CD8-positive, alpha-beta memory T cell (primary cell): Measurements from ENCODE around the gene ZFAND6. TPM values are rescaled to one million over a fixed set of nuclear protein-coding genes. Genes with fewer than 3 reads are reported as not detected.
A peak's percentile ranks its signal among the peaks of the same experiment; 100 is the strongest.

ENCODE experiments used
- CTCF ChIA-PET: fragments of 350-600 bp; sonication (Branson Sonifier 250); formaldehyde crosslinking; loops from one replicate; lab custom pipeline; 2021; ENCODE audit warnings: antibody characterized with exemption; lab: Charles Lee
- POLR2A ChIA-PET: fragments of 350-600 bp; sonication (Branson Sonifier 250); formaldehyde crosslinking; loops from one replicate; lab custom pipeline; 2021; ENCODE audit warnings: antibody characterized with exemption; lab: Charles Lee
- DNase-seq, 5 donors: peaks; one replicate each; pipeline versions ENCODE4 v3.0.0 to v3.0.0-alpha.2; 2020 to 2022; ENCODE audit warnings: mixed read lengths in 1 of 5
- H3K27ac ChIP-seq: one replicate; pipeline ENCODE4 v1.7.0; 2013; ENCODE audit warnings: low read depth, mild to moderate bottlenecking, low read length, moderate library complexity
- H3K27me3 ChIP-seq: 2 replicates; pipeline ENCODE4 v1.7.0; 2013; ENCODE audit warnings: low read length, mild to moderate bottlenecking; ENCODE audit not compliant: insufficient read depth, poor library complexity, severe bottlenecking
- H3K36me3 ChIP-seq: 2 replicates; pipeline ENCODE4 v1.7.0; 2013; ENCODE audit warnings: mild to moderate bottlenecking, low read length, moderate library complexity; ENCODE audit not compliant: insufficient read depth
- H3K4me1 ChIP-seq: 2 replicates; pipeline ENCODE4 v1.7.0; 2013; ENCODE audit warnings: mild to moderate bottlenecking, low read length, moderate library complexity; ENCODE audit not compliant: insufficient read depth
- H3K4me3 ChIP-seq: 2 replicates; pipeline ENCODE4 v1.7.0; 2013; ENCODE audit warnings: mild to moderate bottlenecking, low read length
- H3K9me3 ChIP-seq: 2 replicates; pipeline ENCODE4 v1.7.0; 2013; ENCODE audit warnings: mild to moderate bottlenecking, low read length
- H3K27ac Mint-ChIP-seq, 8 donors: one replicate each; pipeline ENCODE4 v1.8.0; 2020 to 2021; ENCODE audit warnings: mixed read lengths in 8 of 8, mild to moderate bottlenecking in 6 of 8, inconsistent platforms in 3 of 8, moderate library complexity in 3 of 8
- H3K27me3 Mint-ChIP-seq, 2 donors: one replicate each; pipeline ENCODE4 v1.8.0; 2020 to 2021; ENCODE audit warnings: mixed read lengths in 2 of 2, mild to moderate bottlenecking in 1 of 2, moderate library complexity in 1 of 2
- H3K36me3 Mint-ChIP-seq, 3 donors: one replicate each; pipeline ENCODE4 v1.8.0; 2020 to 2021; ENCODE audit warnings: mixed read lengths in 3 of 3, inconsistent platforms in 1 of 3, mild to moderate bottlenecking in 1 of 3
- H3K4me1 Mint-ChIP-seq, 3 donors: one replicate each; pipeline ENCODE4 v1.8.0; 2020 to 2021; ENCODE audit warnings: mixed read lengths in 3 of 3, inconsistent platforms in 1 of 3, mild to moderate bottlenecking in 1 of 3
- H3K4me3 Mint-ChIP-seq, 7 donors: one replicate each; pipeline ENCODE4 v1.8.0; 2020 to 2021; ENCODE audit warnings: mixed read lengths in 7 of 7, mild to moderate bottlenecking in 6 of 7, moderate library complexity in 4 of 7, inconsistent platforms in 2 of 7
- H3K9me3 Mint-ChIP-seq, 5 donors: one replicate each; pipeline ENCODE4 v1.8.0; 2020 to 2022; ENCODE audit warnings: mixed read lengths in 5 of 5, mild to moderate bottlenecking in 3 of 5, moderate library complexity in 2 of 5, inconsistent platforms in 1 of 5
- polyA plus RNA-seq: library from polyadenylated mRNA; unstranded; fragments of 300-500 nt; fragmentation: Illumina TruSeq; gene quantifications from one replicate; pipeline ENCODE4 v1.2.3, GENCODE V29; 2021
- total RNA-seq, 2 experiments: library from RNA; stranded (reverse); gene quantifications; one replicate each; pipeline ENCODE4 v1.2.3, GENCODE V29; 2021

The ZFAND6 gene
- total and polyA plus RNA-seq, 3 experiments from 2014 or later, result 27.5 to 111 (median 28.6) TPM

DNA sequence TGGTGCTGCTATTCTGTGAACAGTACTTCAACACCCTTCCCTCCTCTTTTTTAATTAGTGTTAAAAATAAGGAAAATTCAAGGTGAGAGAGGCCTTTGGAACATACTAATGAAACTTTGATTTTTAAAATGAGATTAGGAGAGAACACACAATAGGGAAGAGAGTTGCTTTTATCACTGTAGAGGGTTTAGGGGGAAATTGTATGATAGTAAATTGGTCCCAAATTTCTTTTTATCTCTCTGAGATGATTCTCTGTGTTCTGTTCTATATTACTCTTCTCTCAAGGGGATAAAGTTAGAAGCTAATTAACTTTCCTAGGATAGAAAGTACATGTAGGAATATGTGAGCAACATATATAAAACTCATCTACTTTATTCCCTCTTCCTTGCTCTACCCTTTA lies 40.8 kb downstream of the ZFAND6 start:
- ChIA-PET CTCF (no interaction called here), POLR2A (no interaction called here)
- H3K36me3 Mint-ChIP-seq, result peaks cover 0 to 25% (median 9%) of the 10 kb centered on the region in 3 donors
- Histone ChIP-seq H3K4me3 (no peak overlapping the region), H3K36me3 (no peaks in the 10 kb centered on the region), H3K9me3 (no peaks in the 10 kb centered on the region), H3K27ac (no peak overlapping the region), H3K4me1 (peaks cover 8% of the 10 kb centered on the region), H3K27me3 (no peaks in the 10 kb centered on the region)
- H3K27me3 Mint-ChIP-seq, result no peaks in the 10 kb centered on the region
- no peak for DNase-seq
- no peak overlapping the region for H3K4me3 Mint-ChIP-seq
- H3K4me1 Mint-ChIP-seq, result peaks cover 28 to 69% (median 56%) of the 10 kb centered on the region in 3 donors
- peak overlapping the region in 1 of 8 donors; percentile 6 for H3K27ac Mint-ChIP-seq
- H3K9me3 Mint-ChIP-seq, result no peaks in the 10 kb centered on the region

DNA sequence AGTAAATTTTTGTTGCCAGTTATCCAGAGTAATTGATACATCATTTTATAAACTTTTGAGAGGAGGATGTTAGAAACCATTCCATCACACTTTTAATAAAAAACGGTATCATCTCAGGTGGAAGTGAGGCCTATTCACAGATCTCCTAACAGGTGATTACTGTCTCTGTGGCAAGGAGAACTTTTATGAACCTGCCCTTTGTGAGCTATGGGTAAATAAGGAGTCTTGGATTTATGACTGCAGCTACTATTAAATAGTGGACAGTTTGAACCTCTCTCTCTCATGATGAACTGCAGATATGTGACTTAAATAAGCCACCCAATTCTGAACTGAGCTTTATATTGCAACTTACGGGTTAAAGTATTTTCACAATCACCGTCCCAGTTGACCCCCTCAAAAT lies 45.7 kb downstream of the ZFAND6 start:
- no peaks in the 10 kb centered on the region for H3K27me3 Mint-ChIP-seq
- Histone ChIP-seq H3K36me3 (no peaks in the 10 kb centered on the region), H3K27me3 (no peaks in the 10 kb centered on the region), H3K9me3 (no peaks in the 10 kb centered on the region), H3K27ac (no peak overlapping the region), H3K4me1 (peaks cover 15% of the 10 kb centered on the region), H3K4me3 (no peak overlapping the region)
- no peak for DNase-seq
- H3K27ac Mint-ChIP-seq, result peak overlapping the region in 1 of 8 donors; percentile 25
- ChIA-PET POLR2A (no interaction called here), CTCF (no interaction called here)
- H3K4me3 Mint-ChIP-seq, result peak overlapping the region in 1 of 7 donors; percentile 37
- no peaks in the 10 kb centered on the region for H3K9me3 Mint-ChIP-seq
- peaks cover 35 to 79% (median 64%) of the 10 kb centered on the region in 3 donors for H3K4me1 Mint-ChIP-seq
- peaks cover 0 to 21% (median 5%) of the 10 kb centered on the region in 3 donors for H3K36me3 Mint-ChIP-seq

DNA sequence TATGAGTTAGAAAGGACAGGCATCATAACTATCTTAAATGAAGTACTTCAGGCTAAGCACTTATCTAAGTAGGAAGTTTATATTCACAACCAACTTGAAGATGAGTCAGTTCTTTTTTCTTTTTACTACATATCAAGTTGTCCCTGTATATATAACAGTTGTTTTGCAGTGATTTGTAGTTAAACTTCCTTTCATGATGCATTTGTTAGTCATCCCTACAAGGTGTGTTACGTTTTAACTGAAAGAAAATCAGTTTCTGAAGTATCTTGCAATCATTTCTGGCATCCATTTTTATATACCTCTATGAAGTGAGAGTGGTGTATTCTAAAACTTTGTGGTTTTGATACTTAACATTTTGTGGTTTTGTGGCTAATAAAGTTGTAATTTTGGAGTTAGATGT lies 46.1 kb downstream of the ZFAND6 start:
- no peak for DNase-seq
- Mint-ChIP-seq H3K27ac (peak overlapping the region in 1 of 8 donors; percentile 25), H3K4me1 (peaks cover 35 to 79% (median 64%) of the 10 kb centered on the region in 3 donors), H3K4me3 (peak overlapping the region in 1 of 7 donors; percentile 50), H3K9me3 (no peaks in the 10 kb centered on the region), H3K27me3 (no peaks in the 10 kb centered on the region), H3K36me3 (peaks cover 0 to 20% (median 5%) of the 10 kb centered on the region in 3 donors)
- POLR2A ChIA-PET, result no interaction called here
- Histone ChIP-seq H3K4me1 (peaks cover 15% of the 10 kb centered on the region), H3K27ac (no peak overlapping the region), H3K4me3 (no peak overlapping the region), H3K36me3 (no peaks in the 10 kb centered on the region), H3K9me3 (no peaks in the 10 kb centered on the region), H3K27me3 (no peaks in the 10 kb centered on the region)
- CTCF ChIA-PET, result no interaction called here

- ChIA-PET CTCF (no interaction called here), POLR2A (no interaction called here)
- no peaks in the 10 kb centered on the region for H3K27me3 ChIP-seq
- H3K9me3 ChIP-seq, result no peaks in the 10 kb centered on the region
- no peaks in the 10 kb centered on the region for H3K9me3 Mint-ChIP-seq
- H3K36me3 Mint-ChIP-seq, result peaks cover 0 to 17% (median 5%) of the 10 kb centered on the region in 3 donors
- no peaks in the 10 kb centered on the region for H3K27me3 Mint-ChIP-seq
- H3K36me3 ChIP-seq, result no peaks in the 10 kb centered on the region
- no peak overlapping the region for H3K27ac ChIP-seq
- no peak for DNase-seq
- H3K4me3 Mint-ChIP-seq, result peak overlapping the region in 1 of 7 donors; percentile 50
- peaks cover 35 to 81% (median 62%) of the 10 kb centered on the region in 3 donors for H3K4me1 Mint-ChIP-seq
- no peak overlapping the region for H3K27ac Mint-ChIP-seq
- peaks cover 15% of the 10 kb centered on the region for H3K4me1 ChIP-seq
- H3K4me3 ChIP-seq, result no peak overlapping the region
Observed at GRCh38 chr15:80106051-80106450, 46.6 kb downstream of the ZFAND6 start.

- Histone ChIP-seq H3K4me3 (no peak overlapping the region), H3K36me3 (no peaks in the 10 kb centered on the region), H3K27ac (no peak overlapping the region), H3K27me3 (no peaks in the 10 kb centered on the region), H3K9me3 (no peaks in the 10 kb centered on the region), H3K4me1 (peaks cover 15% of the 10 kb centered on the region)
- Mint-ChIP-seq H3K36me3 (peaks cover 0 to 17% (median 3%) of the 10 kb centered on the region in 3 donors), H3K27ac (no peak overlapping the region), H3K4me3 (no peak overlapping the region), H3K4me1 (peaks cover 33 to 81% (median 63%) of the 10 kb centered on the region in 3 donors), H3K27me3 (no peaks in the 10 kb centered on the region), H3K9me3 (no peaks in the 10 kb centered on the region)
- CTCF ChIA-PET, result no interaction called here
- DNase-seq, result no peak
- POLR2A ChIA-PET, result no interaction called here
Observed at GRCh38 chr15:80107204-80107603, 47.7 kb downstream of the ZFAND6 start.

DNA sequence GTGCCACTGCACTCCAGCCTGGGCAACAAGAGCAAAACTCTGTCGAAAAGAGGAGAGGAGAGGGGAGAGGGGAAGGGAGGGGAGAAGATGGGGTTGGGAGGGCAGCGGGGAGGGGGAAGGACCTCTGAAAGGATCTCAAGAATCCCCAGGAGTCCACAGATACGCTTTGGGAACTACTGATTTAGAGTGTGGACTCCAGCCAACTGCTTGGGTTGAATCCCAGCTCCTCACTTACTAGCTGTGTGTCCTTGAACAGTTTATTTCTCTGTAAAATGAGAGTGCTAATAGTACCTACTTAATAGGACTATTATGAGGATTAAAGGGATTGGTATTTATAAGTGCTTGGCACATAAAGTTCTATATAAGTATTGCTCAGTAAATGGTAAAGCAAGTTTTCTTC lies 48.3 kb downstream of the ZFAND6 start:
- Mint-ChIP-seq H3K9me3 (no peaks in the 10 kb centered on the region), H3K36me3 (peaks cover 0 to 13% (median 3%) of the 10 kb centered on the region in 3 donors), H3K27me3 (no peaks in the 10 kb centered on the region), H3K4me1 (peaks cover 30 to 80% (median 62%) of the 10 kb centered on the region in 3 donors), H3K27ac (no peak overlapping the region), H3K4me3 (no peak overlapping the region)
- H3K4me1 ChIP-seq, result peaks cover 15% of the 10 kb centered on the region
- no peaks in the 10 kb centered on the region for H3K27me3 ChIP-seq
- no peaks in the 10 kb centered on the region for H3K36me3 ChIP-seq
- H3K9me3 ChIP-seq, result no peaks in the 10 kb centered on the region
- no peak overlapping the region for H3K27ac ChIP-seq
- no peak overlapping the region for H3K4me3 ChIP-seq
- DNase-seq, result no peak
- POLR2A ChIA-PET, result no interaction called here
- CTCF ChIA-PET, result no interaction called here

DNA sequence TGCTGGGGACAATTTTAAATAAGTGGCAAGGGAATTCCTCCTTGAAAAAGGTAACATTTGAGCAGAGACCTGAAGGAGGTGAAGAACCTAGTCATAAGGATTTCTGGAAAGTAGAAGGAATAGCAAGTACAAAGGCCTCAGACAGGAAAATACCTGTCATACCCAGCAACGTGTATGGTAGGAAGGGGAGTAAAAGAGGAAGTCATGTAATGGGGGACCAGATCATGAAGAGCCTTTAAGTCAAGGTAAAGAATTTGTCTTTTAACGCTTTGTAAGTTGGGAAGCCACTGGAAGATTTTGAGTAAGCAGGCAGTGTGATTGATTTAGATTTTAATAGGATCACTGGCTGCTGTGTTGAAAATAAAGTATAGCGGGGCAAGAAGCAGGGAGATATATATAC lies 49.9 kb downstream of the ZFAND6 start:
- DNase-seq, result no peak
- peaks cover 15% of the 10 kb centered on the region for H3K4me1 ChIP-seq
- H3K4me3 Mint-ChIP-seq, result no peak overlapping the region
- no peak overlapping the region for H3K27ac Mint-ChIP-seq
- CTCF ChIA-PET, result no interaction called here
- no peak overlapping the region for H3K27ac ChIP-seq
- H3K9me3 ChIP-seq, result no peaks in the 10 kb centered on the region
- H3K4me1 Mint-ChIP-seq, result peaks cover 37 to 79% (median 61%) of the 10 kb centered on the region in 3 donors
- peaks cover 0 to 5% (median 1%) of the 10 kb centered on the region in 3 donors for H3K36me3 Mint-ChIP-seq
- H3K27me3 Mint-ChIP-seq, result no peaks in the 10 kb centered on the region
- POLR2A ChIA-PET, result no interaction called here
- H3K36me3 ChIP-seq, result no peaks in the 10 kb centered on the region
- no peak overlapping the region for H3K4me3 ChIP-seq
- H3K27me3 ChIP-seq, result no peaks in the 10 kb centered on the region
- no peaks in the 10 kb centered on the region for H3K9me3 Mint-ChIP-seq

DNA sequence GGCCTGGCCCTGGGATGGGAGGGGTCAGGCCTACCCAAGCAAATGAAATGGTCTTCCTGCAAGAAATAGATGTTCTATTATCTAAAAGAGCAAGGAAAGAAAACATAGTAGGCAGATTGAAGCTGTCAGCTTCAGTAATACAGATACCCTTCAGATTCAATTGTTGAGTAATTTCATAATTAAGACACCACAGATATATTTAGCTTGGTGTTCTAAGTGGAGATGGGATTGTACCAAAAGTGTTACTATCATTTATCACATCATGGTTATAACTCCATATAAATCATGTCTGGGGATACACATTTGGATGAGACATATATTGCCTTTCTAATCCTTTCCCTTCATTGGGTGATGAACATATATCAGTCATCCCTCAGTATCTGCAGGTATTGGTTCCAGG lies 51.4 kb downstream of the ZFAND6 start:
- no peak overlapping the region for H3K4me3 Mint-ChIP-seq
- no peak for DNase-seq
- H3K4me3 ChIP-seq, result no peak overlapping the region
- POLR2A ChIA-PET, result no interaction called here
- H3K27ac Mint-ChIP-seq, result no peak overlapping the region
- no peak overlapping the region for H3K27ac ChIP-seq
- CTCF ChIA-PET, result no interaction called here
- H3K36me3 ChIP-seq, result no peaks in the 10 kb centered on the region
- no peaks in the 10 kb centered on the region for H3K27me3 ChIP-seq
- peaks cover 5% of the 10 kb centered on the region for H3K4me1 ChIP-seq
- H3K4me1 Mint-ChIP-seq, result peaks cover 36 to 76% (median 59%) of the 10 kb centered on the region in 3 donors
- H3K9me3 ChIP-seq, result no peaks in the 10 kb centered on the region
- H3K27me3 Mint-ChIP-seq, result no peaks in the 10 kb centered on the region
- H3K36me3 Mint-ChIP-seq, result no peaks in the 10 kb centered on the region
- H3K9me3 Mint-ChIP-seq, result no peaks in the 10 kb centered on the region
